Sigmoid colon (tissue), 4 donors: ENCODE data around the gene TCF7L2.

Experiments
- CTCF ChIP-seq, 4 experiments: fragments of 450-650 bp in 3 of 4; fragments of 200-600 bp in 1 of 4; IDR thresholded peaks; one replicate each; pipeline ENCODE4 v1.5.1; 2016 to 2019; ENCODE audit warnings: antibody characterized with exemption in 4 of 4, mild to moderate bottlenecking in 3 of 4, moderate library complexity in 2 of 4
- EP300 ChIP-seq, 4 donors: sonication (generic); formaldehyde crosslinking; IDR thresholded peaks; one replicate each; pipeline ENCODE4 v1.6.1; 2017; ENCODE audit warnings: antibody characterized with exemption in 4 of 4
- POLR2A ChIP-seq, 2 donors: fragments of 450-650 bp; IDR thresholded peaks; one replicate each; pipeline ENCODE4 v1.6.1; 2016; ENCODE audit warnings: antibody characterized with exemption in 2 of 2, mild to moderate bottlenecking in 2 of 2, moderate library complexity in 2 of 2
- POLR2AphosphoS5 ChIP-seq, 4 donors: sonication (generic); formaldehyde crosslinking; IDR thresholded peaks; one replicate each; pipeline ENCODE4 v1.6.1; 2017; ENCODE audit warnings: antibody characterized with exemption in 4 of 4

- TF ChIP-seq CTCF (IDR thresholded peaks at IDR 0.05) (no peak), POLR2A (IDR thresholded peaks at IDR 0.05) (no peak), POLR2AphosphoS5 (IDR thresholded peaks at IDR 0.05) (no peak), EP300 (IDR thresholded peaks at IDR 0.05) (no peak)
Observed at GRCh38 chr10:112959207-112959838, 9.3 kb downstream of the TCF7L2 start.
